GM12891 (cell line): Measurements from ENCODE around the gene IFNA13.

Source experiments
- PAX5 ChIP-seq: IDR thresholded peaks from 2 replicates; pipeline ENCODE4 v1.6.1; 2011; ENCODE audit warnings: low read length, moderate library complexity, mild to moderate bottlenecking; ENCODE audit not compliant: insufficient read depth, severe bottlenecking
- POLR2A ChIP-seq: IDR thresholded peaks from 2 replicates; pipeline ENCODE4 v1.6.1; 2011; ENCODE audit warnings: low read depth, low read length, control low read depth
- POLR2AphosphoS5 ChIP-seq: IDR thresholded peaks from 2 replicates; pipeline ENCODE4 v1.6.1; 2011; ENCODE audit warnings: low read depth, low read length, control low read depth
- SPI1 ChIP-seq: IDR thresholded peaks from 2 replicates; pipeline ENCODE4 v1.6.1; 2011; ENCODE audit warnings: low read depth, low read length, control low read depth
- TAF1 ChIP-seq: IDR thresholded peaks from 2 replicates; pipeline ENCODE4 v1.6.1; 2011; ENCODE audit warnings: low read depth, low read length, control low read depth

DNA sequence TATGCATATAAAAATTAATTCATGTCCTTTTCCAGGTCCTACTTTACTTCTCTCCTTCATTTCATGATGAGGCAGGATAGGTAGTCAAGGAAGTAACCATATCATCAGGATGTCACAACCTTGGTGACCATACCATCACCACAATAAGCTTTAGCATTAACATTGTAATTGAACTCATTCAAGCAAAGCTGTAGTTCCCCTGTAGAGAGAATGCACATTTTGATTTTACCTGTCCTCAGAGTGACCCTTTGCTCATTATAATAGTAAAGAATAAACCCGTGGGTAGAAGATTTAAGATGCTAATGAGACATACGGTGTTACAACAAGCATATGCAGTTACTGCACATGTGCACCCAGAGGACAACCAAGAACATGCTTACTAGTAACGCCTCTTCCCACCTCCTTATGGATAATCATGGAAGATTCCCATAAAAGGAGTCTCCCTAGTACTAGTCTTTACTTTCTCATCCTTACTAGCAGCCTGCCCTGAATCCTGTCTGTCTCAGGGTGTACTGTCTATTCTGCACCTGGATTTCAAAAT, 19.4 kb downstream of the IFNA13 start:
- TF ChIP-seq SPI1 = no peak
- TF ChIP-seq TAF1 = no peak
- no peak for TF ChIP-seq POLR2AphosphoS5
- no peak for TF ChIP-seq POLR2A
- no peak for TF ChIP-seq PAX5
